ENCODE measurements around the gene C17orf50. TPM values are rescaled to one million over a fixed set of nuclear protein-coding genes. Genes with fewer than 3 reads are reported as not detected.

The C17orf50 gene
- total and polyA plus RNA-seq, 2 of the 13 experiments (the other 11 are each of a cell fraction or from before 2014, with no cell fraction given): not detected

GRCh38 chr17:35713069-35713728, 47.5 kb upstream of the C17orf50 start (continued):
- TF ChIP-seq SAFB2 (CRISPR knock-in tag; IDR thresholded peaks at IDR 0.05; ENCODE audit: borderline replicate concordance, low read depth) (no peak), SAP130 (CRISPR knock-in tag; IDR thresholded peaks at IDR 0.05; ENCODE audit: low read depth) (peak; percentile 38; the same call in 1 of the 2 replicates), HDAC2 (CRISPR knock-in tag; IDR thresholded peaks at IDR 0.05) (peak; percentile 46; the same call in 1 of the 2 replicates), ZNF710 (CRISPR knock-in tag; IDR thresholded peaks at IDR 0.05; ENCODE audit: borderline replicate concordance) (0 out of 2 replicates have a peak, but pooled peaks have one; percentile 32), GATAD2A (CRISPR knock-in tag; IDR thresholded peaks at IDR 0.05) (peak; percentile 46; the same call in 1 of the 2 replicates), ZNF614 (CRISPR knock-in tag; IDR thresholded peaks at IDR 0.05; ENCODE audit: borderline replicate concordance) (no peak), ZNF264 (CRISPR knock-in tag; IDR thresholded peaks at IDR 0.05) (no peak), ZNF317 (CRISPR knock-in tag; IDR thresholded peaks at IDR 0.05) (no peak), PHF21A (CRISPR knock-in tag; IDR thresholded peaks at IDR 0.05) (peak; percentile 47; the same call in 1 of the 2 replicates), ELF3 (CRISPR knock-in tag; IDR thresholded peaks at IDR 0.05) (peak; percentile 75), FOXA3 (CRISPR knock-in tag; IDR thresholded peaks at IDR 0.05) (peak; percentile 26; the same call in 1 of the 2 replicates), ATF7-NPFF (CRISPR knock-in tag; IDR thresholded peaks at IDR 0.05; ENCODE audit: low read depth) (no peak), ASH2L (IDR thresholded peaks at IDR 0.05; ENCODE audit: insufficient read length, low read depth, low read length) (peak; percentile 33), SUZ12 (IDR thresholded peaks at IDR 0.05; ENCODE audit: low read depth, low read length) (no peak), FLYWCH1 (CRISPR knock-in tag; IDR thresholded peaks at IDR 0.05) (no peak), DPF2 (CRISPR knock-in tag; IDR thresholded peaks at IDR 0.05; ENCODE audit: borderline replicate concordance, low read depth) (0 out of 2 replicates have a peak, but pooled peaks have one; percentile 52), FOXJ3 (CRISPR knock-in tag; IDR thresholded peaks at IDR 0.05; ENCODE audit: borderline replicate concordance) (no peak), RXRB (CRISPR knock-in tag; IDR thresholded peaks at IDR 0.05; ENCODE audit: borderline replicate concordance) (peak; percentile 55; the same call in 1 of the 2 replicates), ERF (CRISPR knock-in tag; IDR thresholded peaks at IDR 0.05) (0 out of 2 replicates have a peak, but pooled peaks have one; percentile 48), RARA (CRISPR knock-in tag; IDR thresholded peaks at IDR 0.05) (peak; percentile 85), NCOR1 (IDR thresholded peaks at IDR 0.05; ENCODE audit: borderline replicate concordance, low read length) (peak; percentile 76; the same call in 1 of the 2 replicates)
- TF ChIP-seq, protein P1, sequence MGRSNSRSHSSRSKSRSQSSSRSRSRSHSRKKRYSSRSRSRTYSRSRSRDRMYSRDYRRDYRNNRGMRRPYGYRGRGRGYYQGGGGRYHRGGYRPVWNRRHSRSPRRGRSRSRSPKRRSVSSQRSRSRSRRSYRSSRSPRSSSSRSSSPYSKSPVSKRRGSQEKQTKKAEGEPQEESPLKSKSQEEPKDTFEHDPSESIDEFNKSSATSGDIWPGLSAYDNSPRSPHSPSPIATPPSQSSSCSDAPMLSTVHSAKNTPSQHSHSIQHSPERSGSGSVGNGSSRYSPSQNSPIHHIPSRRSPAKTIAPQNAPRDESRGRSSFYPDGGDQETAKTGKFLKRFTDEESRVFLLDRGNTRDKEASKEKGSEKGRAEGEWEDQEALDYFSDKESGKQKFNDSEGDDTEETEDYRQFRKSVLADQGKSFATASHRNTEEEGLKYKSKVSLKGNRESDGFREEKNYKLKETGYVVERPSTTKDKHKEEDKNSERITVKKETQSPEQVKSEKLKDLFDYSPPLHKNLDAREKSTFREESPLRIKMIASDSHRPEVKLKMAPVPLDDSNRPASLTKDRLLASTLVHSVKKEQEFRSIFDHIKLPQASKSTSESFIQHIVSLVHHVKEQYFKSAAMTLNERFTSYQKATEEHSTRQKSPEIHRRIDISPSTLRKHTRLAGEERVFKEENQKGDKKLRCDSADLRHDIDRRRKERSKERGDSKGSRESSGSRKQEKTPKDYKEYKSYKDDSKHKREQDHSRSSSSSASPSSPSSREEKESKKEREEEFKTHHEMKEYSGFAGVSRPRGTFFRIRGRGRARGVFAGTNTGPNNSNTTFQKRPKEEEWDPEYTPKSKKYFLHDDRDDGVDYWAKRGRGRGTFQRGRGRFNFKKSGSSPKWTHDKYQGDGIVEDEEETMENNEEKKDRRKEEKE (IDR thresholded peaks at IDR 0.05): no peak
